Endothelial cell of umbilical vein (primary cell): ENCODE results near the gene SPAG16. TPM values are rescaled to one million over a fixed set of nuclear protein-coding genes. Genes with fewer than 3 reads are reported as not detected.

ENCODE experiments used
- BruUV-seq: library from RNA; stranded (reverse); fragments of 400-500 nt; replicated peaks from 2 replicates; lab custom pipeline; 2021; lab: Mats Ljungman, UMichigan
- CTCF ChIA-PET: fragments of 300-600, 350-600 bp; sonication (Branson Sonifier 250); formaldehyde crosslinking; loops from one replicate; lab custom pipeline; 2021; ENCODE audit warnings: antibody characterized with exemption, inconsistent platforms; lab: Charles Lee
- POLR2A ChIA-PET: fragments of 300-600, 350-600 bp; sonication (Branson Sonifier 250); formaldehyde crosslinking; loops from one replicate; lab custom pipeline; 2021; ENCODE audit warnings: antibody characterized with exemption, inconsistent platforms; lab: Charles Lee
- DNase-seq: peaks from one replicate; pipeline ENCODE4 v3.0.0-alpha.2; 2011; ENCODE audit warnings: low read depth, low spot score
- FAIRE-seq: peaks from 2 replicates; lab custom pipeline; 2011; peaks lifted over from hg19 to GRCh38; lab: Jason Lieb, UNC
- H2AFZ ChIP-seq: 2 replicates; pipeline ENCODE4 v1.6.0; 2012; ENCODE audit warnings: low read depth, low read length, control low read depth, inconsistent platforms
- H3K27ac ChIP-seq: 2 replicates; pipeline ENCODE4 v1.5.1; 2011; ENCODE audit warnings: low read depth, mild to moderate bottlenecking, control low read depth, low read length, moderate library complexity; ENCODE audit not compliant: insufficient read depth
- H3K27me3 ChIP-seq, 2 experiments: 2 replicates each; pipeline versions ENCODE4 v1.6.0 to v1.6.1; 2011; ENCODE audit warnings: low read length in 2 of 2, mixed read lengths in 1 of 2; ENCODE audit not compliant: control insufficient read depth in 2 of 2, insufficient read depth in 2 of 2
- H3K36me3 ChIP-seq, 2 experiments: 2 replicates in 1 of 2; 3 replicates in 1 of 2; pipeline ENCODE4 v1.5.1; 2011; ENCODE audit warnings: low read length in 2 of 2, mild to moderate bottlenecking in 1 of 2, moderate library complexity in 1 of 2; ENCODE audit not compliant: control insufficient read depth in 2 of 2, insufficient read depth in 2 of 2; ENCODE audit errors: extremely low read depth in 1 of 2
- H3K4me1 ChIP-seq: 3 replicates; pipeline ENCODE4 v1.5.1; 2011; ENCODE audit warnings: mild to moderate bottlenecking, low read length; ENCODE audit not compliant: control insufficient read depth, insufficient read depth; ENCODE audit errors: extremely low read depth
- H3K4me2 ChIP-seq: 2 replicates; pipeline ENCODE4 v1.6.1; 2011; ENCODE audit warnings: low read length, control low read depth, mixed read lengths; ENCODE audit not compliant: insufficient read depth
- H3K4me3 ChIP-seq, 3 experiments: fragments of 200-600 bp in 1 of 3; sonication (generic), shearing (Covaris generic) in 1 of 3; replicated peaks in 1 of 3; 2 replicates each; pipeline ENCODE4 v1.5.1; 2011 to 2016; ENCODE audit warnings: control low read depth in 3 of 3, low read length in 3 of 3, mild to moderate bottlenecking in 2 of 3, inconsistent platforms in 1 of 3, low read depth in 1 of 3, moderate library complexity in 1 of 3; ENCODE audit not compliant: insufficient read depth in 1 of 3
- H3K79me2 ChIP-seq: 2 replicates; pipeline ENCODE4 v1.6.0; 2012; ENCODE audit warnings: low read length, inconsistent platforms; ENCODE audit not compliant: control insufficient read depth, insufficient read depth
- H3K9ac ChIP-seq: replicated peaks from 2 replicates; pipeline ENCODE3; 2011; ENCODE audit warnings: low read length, control low read depth; ENCODE audit not compliant: insufficient read depth; ENCODE audit errors: extremely low read depth
- H3K9me1 ChIP-seq: replicated peaks from 3 replicates; pipeline ENCODE4 v1.6.0; 2011; ENCODE audit warnings: mild to moderate bottlenecking, low read length; ENCODE audit not compliant: control insufficient read depth, insufficient read depth; ENCODE audit errors: extremely low read depth
- H3K9me3 ChIP-seq: replicated peaks from 2 replicates; pipeline ENCODE4 v1.5.1; 2012; ENCODE audit warnings: low read length, inconsistent platforms; ENCODE audit not compliant: control insufficient read depth, insufficient read depth
- H4K20me1 ChIP-seq: replicated peaks from 2 replicates; pipeline ENCODE3; 2011; ENCODE audit warnings: mild to moderate bottlenecking, low read length; ENCODE audit not compliant: control insufficient read depth, insufficient read depth; ENCODE audit errors: extremely low read depth
- CTCF ChIP-seq, 2 donors: IDR thresholded peaks; 1 replicate in 1 of 2; 2 replicates in 1 of 2; pipeline ENCODE4 v1.5.1; 2011; ENCODE audit warnings: low read length in 2 of 2, mild to moderate bottlenecking in 2 of 2, moderate library complexity in 2 of 2, control low read depth in 1 of 2, inconsistent platforms in 1 of 2, low read depth in 1 of 2; ENCODE audit not compliant: insufficient read depth in 1 of 2; ENCODE audit errors: extremely low read depth in 1 of 2
- EZH2 ChIP-seq: IDR thresholded peaks from 2 replicates; pipeline ENCODE4 v1.6.1; 2012; ENCODE audit warnings: borderline replicate concordance, low read depth, mild to moderate bottlenecking, moderate library complexity, low read length, inconsistent platforms; ENCODE audit not compliant: severe bottlenecking
- FOS ChIP-seq: IDR thresholded peaks from 2 replicates; pipeline ENCODE4 v1.6.1; 2011; ENCODE audit warnings: mild to moderate bottlenecking, low read length, moderate library complexity, borderline replicate concordance; ENCODE audit not compliant: insufficient read depth
- GATA2 ChIP-seq: IDR thresholded peaks from 2 replicates; pipeline ENCODE4 v1.7.0; 2011; ENCODE audit warnings: low read depth, mild to moderate bottlenecking, moderate library complexity, mixed read lengths, low read length; ENCODE audit not compliant: insufficient read length, insufficient read depth
- JUN ChIP-seq: IDR thresholded peaks from 2 replicates; pipeline ENCODE4 v1.6.1; 2011; ENCODE audit warnings: borderline replicate concordance, low read depth; ENCODE audit not compliant: insufficient read length, insufficient read depth
- MAX ChIP-seq: IDR thresholded peaks from 2 replicates; pipeline ENCODE4 v1.6.1; 2011; ENCODE audit not compliant: insufficient read depth, insufficient read length
- MYC ChIP-seq: IDR thresholded peaks from one replicate; pipeline ENCODE4 v1.6.1; 2011; ENCODE audit warnings: mild to moderate bottlenecking, low read depth, low read length
- POLR2A ChIP-seq: IDR thresholded peaks from 2 replicates; pipeline ENCODE4 v1.6.1; 2012; ENCODE audit warnings: low read depth, mild to moderate bottlenecking, control low read depth, low read length
- POLR2AphosphoS5 ChIP-seq: IDR thresholded peaks from 2 replicates; pipeline ENCODE4 v1.6.1; 2012; ENCODE audit warnings: low read depth, mild to moderate bottlenecking, control low read depth, low read length, moderate library complexity; ENCODE audit not compliant: insufficient read depth
- dilution Hi-C: fragments of 300-500 bp; cut with MboI; formaldehyde crosslinking; loops from one replicate; pipeline ENCODE4 v1.15.0; 2019; ENCODE audit warnings: low sequenced_read_pairs; ENCODE audit not compliant: extremely low pct_ligation_motif_present
- intact Hi-C: fragments of 100-400 bp; cut with micrococcal nuclease; formaldehyde crosslinking; loops from one replicate; pipeline ENCODE4 v1.10.0; 2022
- polyA plus RNA-seq, 4 experiments: library from polyadenylated mRNA; depleted of rRNA in 3 of 4; stranded (reverse) in 3 of 4; unstranded in 1 of 4; fragments of >200 nt; gene quantifications; 2 replicates each; pipeline versions ENCODE4 v1.2.1 to v1.2.3, GENCODE V29; 2011 to 2012; ENCODE audit warnings: missing spikeins in 1 of 4
- total RNA-seq: library from RNA; stranded (reverse); gene quantifications from 2 replicates; pipeline ENCODE4 v1.2.3, GENCODE V29; 2021

The SPAG16 gene
- total and polyA plus RNA-seq, 2 donors (not counting 3 experiments of a cell fraction or from before 2014, with no cell fraction given): 4.0 to 7.7 TPM

GRCh38 chr2:214244847-214245246, 960.6 kb downstream of the SPAG16 start:
- Histone ChIP-seq H3K9me1 (no peaks in the 10 kb centered on the region), H3K4me1 (no peaks in the 10 kb centered on the region), H3K27ac (no peak overlapping the region), H3K36me3 (no peaks in the 10 kb centered on the region), H2AFZ (no peak overlapping the region), H3K79me2 (no peaks in the 10 kb centered on the region), H3K27me3 (no peaks in the 10 kb centered on the region), H3K9me3 (no peaks in the 10 kb centered on the region), H3K4me3 (no peak overlapping the region), H4K20me1 (no peaks in the 10 kb centered on the region), H3K4me2 (no peak overlapping the region), H3K9ac (no peak overlapping the region)
- CTCF ChIA-PET: no interaction called here
- FAIRE-seq (no peak), DNase-seq (no peak)
- dilution Hi-C loops: no loop called here
- POLR2A ChIA-PET: no interaction called here
- BruUV-seq: no TSS peak
- no peak for TF ChIP-seq FOS
- TF ChIP-seq JUN: no peak
- no peak for TF ChIP-seq EZH2
- no peak for TF ChIP-seq POLR2A
- TF ChIP-seq MAX: no peak
- TF ChIP-seq POLR2AphosphoS5: no peak
- no peak for TF ChIP-seq MYC
- no peak for TF ChIP-seq CTCF (IDR thresholded peaks at IDR 0.05; ENCODE audit: extremely low read depth in 1 of 2, insufficient read depth in 1 of 2, low read depth in 1 of 2, low read length in 2 of 2)
- no peak for TF ChIP-seq GATA2
- intact Hi-C loops: no loop called here
